ENCODE measurements around the gene ANKRD30B.
"Not testable (repeated sequence)": the region's sequence is repeated elsewhere in the genome, so short reads cannot be mapped to it uniquely, and the experiment has no call there.

GRCh38 chr18:14858514-14858913 lies 110.5 kb downstream of the ANKRD30B start:
- not testable (repeated sequence) for TF ChIP-seq POLR2A, CTCF, EP300, POLR2AphosphoS5 (IDR thresholded peaks at IDR 0.05)
